ENCODE data around the gene CARD16.

CARD16 gene

DNA sequence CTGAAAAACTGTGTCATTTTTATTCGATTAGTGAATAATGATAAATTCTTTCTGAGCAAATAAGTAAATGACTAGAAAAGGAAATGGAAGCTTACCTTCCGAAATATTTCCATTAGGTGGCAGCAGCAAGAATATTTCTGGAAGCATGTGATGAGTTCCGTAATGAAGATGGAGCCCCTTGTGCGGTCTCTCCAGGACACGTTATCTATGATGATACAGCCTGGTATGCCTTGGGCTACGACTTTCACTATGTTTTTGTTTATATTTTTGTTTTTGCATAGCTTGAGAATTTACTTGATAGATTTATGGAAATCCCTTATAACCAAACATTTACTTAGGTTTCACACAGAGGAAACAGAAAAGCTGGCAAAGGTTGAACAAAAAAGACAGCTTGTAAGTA lies 47.8 kb downstream of the CARD16 start:
- no peak for DNase-seq (ENCODE audit: low read depth in 2 of 2, low spot score in 1 of 2)

DNA sequence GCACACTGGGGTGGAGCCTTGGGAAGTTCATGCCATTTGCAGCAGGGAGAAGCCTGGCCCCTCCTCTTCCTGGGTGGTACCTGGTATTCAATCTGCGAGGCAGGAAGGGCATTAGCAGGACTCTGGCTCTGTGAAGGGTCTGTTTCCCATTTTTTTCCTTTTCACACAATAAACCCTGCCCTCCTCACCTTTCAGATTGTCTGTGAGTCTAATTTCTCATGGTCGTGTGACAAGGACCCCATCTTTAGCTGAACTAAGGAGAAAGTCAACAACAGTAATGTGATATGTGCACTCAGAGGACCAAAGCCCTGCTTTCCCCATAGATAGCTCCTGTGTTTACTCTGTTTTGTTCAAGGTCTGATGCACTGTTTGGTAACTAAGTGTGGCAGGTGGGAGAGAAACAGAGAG lies 50.1 kb downstream of the CARD16 start:
- DNase-seq (ENCODE audit: low read depth in 2 of 2, low spot score in 1 of 2) = no peak

DNA sequence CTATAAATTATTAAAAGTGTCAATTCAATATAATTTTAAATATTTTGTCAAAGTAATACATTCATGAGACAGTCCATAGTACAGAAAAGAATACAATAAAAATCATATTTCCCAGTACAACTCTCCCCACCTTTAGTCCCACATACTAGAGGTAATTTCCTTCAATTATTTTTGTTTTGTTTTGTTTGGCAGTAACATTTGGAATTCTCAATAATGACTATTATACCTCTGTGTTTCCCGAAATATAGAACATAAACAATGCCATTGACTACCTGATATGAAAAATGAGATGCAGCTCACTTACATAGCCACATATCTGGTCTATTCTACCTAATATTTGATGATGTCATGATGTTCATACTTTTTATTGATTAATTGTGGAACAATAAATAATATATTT lies 52.4 kb downstream of the CARD16 start:
- no peak for DNase-seq (ENCODE audit: low read depth in 2 of 2, low spot score in 1 of 2)

DNA sequence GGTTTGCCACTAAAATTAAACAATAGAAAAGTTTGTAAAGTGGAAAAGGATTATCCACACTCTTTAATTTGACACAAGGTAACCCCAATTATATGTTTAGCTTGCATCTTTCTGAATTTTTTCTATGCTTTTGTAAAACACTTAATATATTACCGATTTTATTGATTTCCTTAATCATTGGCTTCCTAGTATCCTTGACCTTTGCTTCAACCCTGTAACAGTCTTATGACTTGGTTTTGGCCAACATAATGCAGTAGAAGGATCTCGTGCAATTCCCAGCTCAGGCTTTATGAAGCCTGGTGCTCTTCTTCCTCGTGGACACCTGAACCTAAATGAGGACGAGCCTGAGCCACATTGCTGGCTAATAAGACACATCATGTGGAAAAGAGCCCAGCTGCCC lies 53.1 kb downstream of the CARD16 start:
- DNase-seq (ENCODE audit: low read depth in 2 of 2, low spot score in 1 of 2) = no peak
